Calu3 (cell line): ENCODE data around the gene SLC16A5. TPM values are rescaled to one million over a fixed set of nuclear protein-coding genes. Genes with fewer than 3 reads are reported as not detected.
A peak's percentile ranks its signal among the peaks of the same experiment; 100 is the strongest.

Experiments used
- BruUV-seq: library from RNA; stranded (reverse); fragments of 400-500 nt; replicated peaks from 2 replicates; lab custom pipeline; 2021; lab: Mats Ljungman, UMichigan
- CTCF ChIA-PET: fragments of 300-600 bp; sonication (Branson Sonifier 250); formaldehyde crosslinking; loops from one replicate; lab custom pipeline; 2022; ENCODE audit warnings: antibody characterized with exemption; lab: Charles Lee
- DNase-seq: peaks from one replicate; pipeline ENCODE4 v3.0.0; 2022
- H3K27ac Mint-ChIP-seq: one replicate; pipeline ENCODE4 v1.8.0; 2022; ENCODE audit warnings: mixed read lengths; ENCODE audit not compliant: unreplicated experiment
- H3K27me3 Mint-ChIP-seq: one replicate; pipeline ENCODE4 v1.8.0; 2022; ENCODE audit warnings: mixed read lengths; ENCODE audit not compliant: unreplicated experiment
- H3K36me3 Mint-ChIP-seq: one replicate; pipeline ENCODE4 v1.8.0; 2022; ENCODE audit warnings: mild to moderate bottlenecking, moderate library complexity, mixed read lengths; ENCODE audit not compliant: insufficient read depth, unreplicated experiment
- H3K4me1 Mint-ChIP-seq: one replicate; pipeline ENCODE4 v1.8.0; 2022; ENCODE audit warnings: mild to moderate bottlenecking, low read depth, mixed read lengths; ENCODE audit not compliant: unreplicated experiment
- H3K4me3 Mint-ChIP-seq: one replicate; pipeline ENCODE4 v1.8.0; 2022; ENCODE audit warnings: mild to moderate bottlenecking, low read depth, moderate library complexity, mixed read lengths; ENCODE audit not compliant: unreplicated experiment
- H3K9me3 Mint-ChIP-seq: one replicate; pipeline ENCODE4 v1.8.0; 2022; ENCODE audit warnings: low read depth, mixed read lengths; ENCODE audit not compliant: unreplicated experiment
- CTCF ChIP-seq: fragments of 200-600 bp; IDR thresholded peaks from one replicate; pipeline ENCODE4 v1.8.0; 2022; ENCODE audit warnings: antibody characterized with exemption; ENCODE audit not compliant: unreplicated experiment
- intact Hi-C: fragments of 100-400 bp; cut with micrococcal nuclease; formaldehyde crosslinking; loops from one replicate; pipeline ENCODE4 v1.10.0; 2022; ENCODE audit not compliant: unreplicated experiment
- total RNA-seq: library from RNA; stranded (reverse); gene quantifications from 2 replicates; pipeline ENCODE4 v1.2.3, GENCODE V29; 2022

Gene SLC16A5
- total RNA-seq, 1 experiment from 2014 or later = 124 TPM

GRCh38 chr17:75075597-75076336 lies 12.0 kb upstream of the SLC16A5 start:
- CTCF ChIA-PET = no interaction called here
- intact Hi-C loops = no loop called here
- Mint-ChIP-seq H3K4me3 (no peak overlapping the region), H3K27me3 (no peaks in the 10 kb centered on the region), H3K4me1 (peaks cover 17% of the 10 kb centered on the region), H3K27ac (no peak overlapping the region), H3K36me3 (peaks cover 18% of the 10 kb centered on the region), H3K9me3 (no peaks in the 10 kb centered on the region)
- DNase-seq = no peak
- TF ChIP-seq CTCF = no peak
- BruUV-seq = no TSS peak

- DNase-seq = peak; percentile 27
- peaks cover 18% of the 10 kb centered on the region for H3K36me3 Mint-ChIP-seq
- no peaks in the 10 kb centered on the region for H3K9me3 Mint-ChIP-seq
- H3K4me1 Mint-ChIP-seq = peaks cover 17% of the 10 kb centered on the region
- intact Hi-C loops = no loop called here
- H3K27ac Mint-ChIP-seq = peak overlapping the region; percentile 84
- peak overlapping the region; percentile 66 for H3K4me3 Mint-ChIP-seq
- H3K27me3 Mint-ChIP-seq = no peaks in the 10 kb centered on the region
- BruUV-seq = no TSS peak
- TF ChIP-seq CTCF = no peak
- CTCF ChIA-PET = no interaction called here
Measured at GRCh38 chr17:75077072-75077495, 10.7 kb upstream of the SLC16A5 start.

GRCh38 chr17:75077496-75078283 lies 10.1 kb upstream of the SLC16A5 start:
- Mint-ChIP-seq H3K9me3 (no peaks in the 10 kb centered on the region), H3K4me1 (peaks cover 23% of the 10 kb centered on the region), H3K27ac (peak overlapping the region; percentile 84), H3K4me3 (peak overlapping the region; percentile 66), H3K36me3 (peaks cover 21% of the 10 kb centered on the region), H3K27me3 (no peaks in the 10 kb centered on the region)
- BruUV-seq = no TSS peak
- intact Hi-C loops = loop anchor here (2.0 kb wide), 1 partner anchor 19 kb away; no protein-coding TSS in a partner anchor
- CTCF ChIA-PET = interaction anchor here (0.9 to 2.4 kb wide), 8 partner anchors 8 to 36 kb away, joined by 3 to 17 read pairs (median 6); partner anchors contain the start of genes ARMC7 and SLC16A5
- DNase-seq = peak; percentile 71
- no peak for TF ChIP-seq CTCF

- Mint-ChIP-seq H3K27ac (peak overlapping the region; percentile 84), H3K4me1 (peaks cover 27% of the 10 kb centered on the region), H3K36me3 (peaks cover 22% of the 10 kb centered on the region), H3K4me3 (peak overlapping the region; percentile 38), H3K27me3 (no peaks in the 10 kb centered on the region), H3K9me3 (no peaks in the 10 kb centered on the region)
- CTCF ChIA-PET = interaction anchor here (0.6 to 2.4 kb wide), 9 partner anchors 8 to 86 kb away, joined by 3 to 17 read pairs (median 6); partner anchors contain the start of genes ARMC7 and SLC16A5
- TSS peak; percentile 51 for BruUV-seq
- intact Hi-C loops = loop anchor here (2.0 kb wide), 1 partner anchor 18 kb away; no protein-coding TSS in a partner anchor
- DNase-seq = peak; percentile 76
- TF ChIP-seq CTCF = no peak
Measured at GRCh38 chr17:75078284-75079022, 9.3 kb upstream of the SLC16A5 start.
